GM12878 (cell line): ENCODE data around the gene CCDC102B. TPM values are rescaled to one million over a fixed set of nuclear protein-coding genes. Genes with fewer than 3 reads are reported as not detected.

ENCODE experiments used
- ATAC-seq: fragments of 200-7000 bp; cut with Tn5 transposase; 3 replicates; pipeline ENCODE4 v1.9.1; 2020; ENCODE audit warnings: mild to moderate bottlenecking, moderate library complexity
- BruUV-seq: library from RNA; stranded (reverse); fragments of 400-500 nt; replicated peaks from 2 replicates; lab custom pipeline; 2021; lab: Mats Ljungman, UMichigan
- CTCF ChIA-PET: fragments of 300-600 bp; sonication (Branson Sonifier 250); formaldehyde crosslinking; extraction: SDS; loops from one replicate; lab custom pipeline; 2021; ENCODE audit warnings: inconsistent platforms; lab: Yijun Ruan, JAX
- POLR2A ChIA-PET: fragments of 350-600 bp; formaldehyde crosslinking; extraction: SDS; loops from one replicate; lab custom pipeline; 2021; ENCODE audit warnings: inconsistent platforms; lab: Charles Lee
- RAD21 ChIA-PET: fragments of 300-600 bp; sonication (Branson Sonifier 250); formaldehyde crosslinking; loops from one replicate; lab custom pipeline; 2023; ENCODE audit warnings: antibody characterized with exemption; ENCODE audit not compliant: unreplicated experiment; lab: Charles Lee
- SMC1A ChIA-PET: fragments of 300-600 bp; sonication (Branson Sonifier 250); formaldehyde crosslinking; loops from one replicate; lab custom pipeline; 2023; ENCODE audit not compliant: unreplicated experiment, uncharacterized antibody; lab: Charles Lee
- DNase-seq: peaks from one replicate; pipeline ENCODE4 v3.0.0-alpha.2; 2011; ENCODE audit warnings: low read depth, low spot score
- FAIRE-seq: peaks from 3 replicates; lab custom pipeline; 2011; peaks lifted over from hg19 to GRCh38; lab: Jason Lieb, UNC
- H2AFZ ChIP-seq: 2 replicates; pipeline ENCODE4 v1.6.0; 2011; ENCODE audit warnings: low read depth, low read length, control low read depth; ENCODE audit not compliant: control insufficient read depth
- H3K27ac ChIP-seq: 2 replicates; pipeline ENCODE4 v1.5.1; 2011; ENCODE audit warnings: control low read depth; ENCODE audit not compliant: control insufficient read depth, insufficient read depth
- H3K27me3 ChIP-seq, 2 experiments: replicated peaks in 1 of 2; 2 replicates each; pipeline versions ENCODE4 v1.6.0 to v1.6.1; 2011; ENCODE audit warnings: low read length in 1 of 2; ENCODE audit not compliant: control insufficient read depth in 2 of 2, insufficient read depth in 2 of 2
- H3K36me3 ChIP-seq, 2 experiments: 2 replicates each; pipeline ENCODE4 v1.5.1; 2011; ENCODE audit warnings: low read length in 1 of 2; ENCODE audit not compliant: control insufficient read depth in 2 of 2, insufficient read depth in 2 of 2
- H3K4me1 ChIP-seq: 2 replicates; pipeline ENCODE4 v1.6.1; 2011; ENCODE audit warnings: mild to moderate bottlenecking, low read length, moderate library complexity, mixed read lengths; ENCODE audit not compliant: control insufficient read depth, insufficient read depth
- H3K4me2 ChIP-seq: 2 replicates; pipeline ENCODE4 v1.6.0; 2011; ENCODE audit warnings: control low read depth; ENCODE audit not compliant: control insufficient read depth, insufficient read depth
- H3K4me3 ChIP-seq: fragments of 200-600 bp; sonication (generic); 2 replicates; pipeline ENCODE4 v1.5.1; 2016
- H3K79me2 ChIP-seq: 2 replicates; pipeline ENCODE4 v1.6.0; 2011; ENCODE audit warnings: low read length; ENCODE audit not compliant: control insufficient read depth, insufficient read depth
- H3K9ac ChIP-seq: 2 replicates; pipeline ENCODE4 v1.8.0; 2011; ENCODE audit warnings: low read length, control low read depth, mixed read lengths; ENCODE audit not compliant: control insufficient read depth, insufficient read depth
- H3K9me3 ChIP-seq: replicated peaks from 3 replicates; pipeline ENCODE4 v1.5.1; 2011; ENCODE audit warnings: mild to moderate bottlenecking, low read length; ENCODE audit not compliant: control insufficient read depth, insufficient read depth
- H4K20me1 ChIP-seq: 2 replicates; pipeline ENCODE4 v1.6.0; 2011; ENCODE audit not compliant: control insufficient read depth, insufficient read depth
- ATF7 ChIP-seq: fragments of 450-650 bp; IDR thresholded peaks from 2 replicates; pipeline ENCODE4 v1.6.1; 2016; ENCODE audit warnings: low read depth, mild to moderate bottlenecking
- BCL11A ChIP-seq: IDR thresholded peaks from 2 replicates; pipeline ENCODE4 v1.6.1; 2011; ENCODE audit warnings: low read depth, low read length
- CBFB ChIP-seq: IDR thresholded peaks from 2 replicates; pipeline ENCODE4 v1.6.1; 2016; ENCODE audit warnings: antibody characterized with exemption, low read depth
- CEBPB ChIP-seq, 2 experiments: fragments of 150-350 bp in 1 of 2; IDR thresholded peaks; 2 replicates each; pipeline ENCODE4 v1.6.1; 2012 to 2014; ENCODE audit warnings: low read depth in 2 of 2, low read length in 2 of 2, borderline replicate concordance in 1 of 2, inconsistent platforms in 1 of 2
- EED ChIP-seq: sonication (generic); IDR thresholded peaks from 2 replicates; pipeline ENCODE4 v1.6.1; 2016; ENCODE audit warnings: antibody characterized with exemption, low read depth
- EP300 ChIP-seq, 2 experiments: fragments of 150-350 bp in 1 of 2; IDR thresholded peaks; 2 replicates each; pipeline ENCODE4 v1.6.1; 2011 to 2012; ENCODE audit warnings: low read depth in 2 of 2, low read length in 2 of 2, borderline replicate concordance in 1 of 2, improper control_type of control experiment in 1 of 2, inconsistent platforms in 1 of 2; ENCODE audit not compliant: control insufficient read depth in 1 of 2
- ESRRA ChIP-seq: IDR thresholded peaks from 2 replicates; pipeline ENCODE4 v1.6.1; 2012; ENCODE audit warnings: mild to moderate bottlenecking, low read length, improper control_type of control experiment
- ETV6 ChIP-seq, 2 experiments: fragments of 450-650 bp in 1 of 2; IDR thresholded peaks in 1 of 2; conservative IDR thresholded peaks in 1 of 2; 2 replicates each; pipeline ENCODE4 v1.6.1; 2014; ENCODE audit warnings: antibody characterized with exemption in 1 of 2, borderline replicate concordance in 1 of 2, low read depth in 1 of 2, mild to moderate bottlenecking in 1 of 2, moderate library complexity in 1 of 2
- EZH2 ChIP-seq: IDR thresholded peaks from 2 replicates; pipeline ENCODE4 v1.6.1; 2012; ENCODE audit warnings: low read depth, mild to moderate bottlenecking, control low read depth, inconsistent platforms, low read length, borderline replicate concordance; ENCODE audit not compliant: control insufficient read depth
- FOS ChIP-seq: IDR thresholded peaks from 3 replicates; pipeline ENCODE4 v1.6.1; 2011; ENCODE audit warnings: borderline replicate concordance; ENCODE audit not compliant: insufficient read length; ENCODE audit errors: extremely low read depth
- GABPA ChIP-seq: IDR thresholded peaks from 2 replicates; pipeline ENCODE4 v1.6.1; 2014; ENCODE audit warnings: antibody characterized with exemption, low read depth, mild to moderate bottlenecking, inconsistent platforms
- JUND ChIP-seq: IDR thresholded peaks from 2 replicates; pipeline ENCODE4 v1.6.1; 2012; ENCODE audit warnings: low read depth, mild to moderate bottlenecking, low read length, improper control_type of control experiment, moderate library complexity
- KLF5 ChIP-seq: fragments of 450-650 bp; IDR thresholded peaks from 2 replicates; pipeline ENCODE4 v1.6.1; 2014; ENCODE audit warnings: mild to moderate bottlenecking; ENCODE audit not compliant: partially characterized antibody
- LARP7 ChIP-seq: fragments of 450-650 bp; IDR thresholded peaks from 2 replicates; pipeline ENCODE4 v1.6.1; 2017; ENCODE audit warnings: mild to moderate bottlenecking
- MYB ChIP-seq: fragments of 150-350 bp; IDR thresholded peaks from 2 replicates; pipeline ENCODE4 v1.6.1; 2014; ENCODE audit warnings: mild to moderate bottlenecking, low read depth, low read length, borderline replicate concordance
- NFYB ChIP-seq: IDR thresholded peaks from 2 replicates; pipeline ENCODE4 v1.6.1; 2011; ENCODE audit warnings: low read depth, mild to moderate bottlenecking, low read length, improper control_type of control experiment, moderate library complexity; ENCODE audit not compliant: insufficient read depth
- POLR2A ChIP-seq: IDR thresholded peaks from 2 replicates; pipeline ENCODE4 v1.6.1; 2011; ENCODE audit warnings: low read depth, mild to moderate bottlenecking, low read length
- RFX5 ChIP-seq: IDR thresholded peaks from 2 replicates; pipeline ENCODE4 v1.6.1; 2011; ENCODE audit warnings: low read depth, low read length, improper control_type of control experiment
- TARDBP ChIP-seq: IDR thresholded peaks from 2 replicates; pipeline ENCODE4 v1.6.1; 2016; ENCODE audit warnings: borderline replicate concordance
- ZNF217 ChIP-seq: fragments of 450-650 bp; IDR thresholded peaks from 2 replicates; pipeline ENCODE4 v1.6.1; 2017; ENCODE audit warnings: antibody characterized with exemption, mild to moderate bottlenecking
- ZNF384 ChIP-seq: IDR thresholded peaks from 2 replicates; pipeline ENCODE4 v1.6.1; 2012; ENCODE audit warnings: low read depth, mild to moderate bottlenecking, low read length, improper control_type of control experiment, borderline replicate concordance
- ZZZ3 ChIP-seq: IDR thresholded peaks from 2 replicates; pipeline ENCODE4 v1.6.1; 2011; ENCODE audit warnings: low read depth; ENCODE audit not compliant: control insufficient read depth, insufficient read length
- WGBS: methylation state at CpG from one replicate; pipeline ENCODE4 v1.1.6; 2016; ENCODE audit warnings: low lambda C conversion rate; ENCODE audit not compliant: insufficient replicate concordance, insufficient coverage; ENCODE audit errors: missing lambda C conversion rate; 5-methylcytosine and 5-hydroxymethylcytosine counted together
- in situ Hi-C: fragments of 300-500 bp; cut with MboI; formaldehyde crosslinking; loops from 9 replicates; pipeline ENCODE4 v1.14.3; 2018; ENCODE audit warnings: mixed read lengths
- intact Hi-C: fragments of 100-400 bp; cut with micrococcal nuclease; formaldehyde crosslinking; loops from one replicate; pipeline ENCODE4 v1.14.2; 2022; ENCODE audit not compliant: unreplicated experiment
- polyA plus RNA-seq, 11 experiments: library from polyadenylated mRNA; depleted of rRNA in 4 of 11; unstranded in 6 of 11; stranded (reverse) in 5 of 11; fragments of >200 nt; fragmentation: Nextera tagmentation in 4 of 11; fragmentation: Illumina TruSeq in 1 of 11; extraction: Ambion mirVana in 4 of 11; extraction: Trizol in 1 of 11; gene quantifications; 1 replicate in 1 of 11; 2 replicates in 10 of 11; pipeline versions ENCODE4 v1.2.1 to v1.2.3, GENCODE V29; 2011 to 2016; ENCODE audit warnings: inconsistent platforms in 2 of 11, missing spikeins in 2 of 11, low read depth in 1 of 11
- total RNA-seq, 4 experiments: library from RNA; depleted of rRNA in 3 of 4; stranded (reverse); fragments of >200 nt in 3 of 4; fragmentation: Illumina TruSeq in 1 of 4; extraction: Trizol in 1 of 4; gene quantifications; 2 replicates each; pipeline versions ENCODE4 v1.2.1 to v1.2.3, GENCODE V29; 2013 to 2021

Gene CCDC102B
- total and polyA plus RNA-seq, 10 of the 15 experiments (the other 5 are each of a cell fraction or from before 2014, with no cell fraction given): 2.7 to 4.7 (median 3.3) TPM

- no peaks in the 10 kb centered on the region for H3K27me3 ChIP-seq
- intact Hi-C loops: no loop called here
- H3K79me2 ChIP-seq: no peaks in the 10 kb centered on the region
- no peak overlapping the region for H3K27ac ChIP-seq
- in situ Hi-C loops: no loop called here
- H3K9ac ChIP-seq: no peak overlapping the region
- no peak for FAIRE-seq
- SMC1A ChIA-PET: no interaction called here
- CTCF ChIA-PET: no interaction called here
- ATAC-seq: no peak
- no peaks in the 10 kb centered on the region for H4K20me1 ChIP-seq
- H3K4me2 ChIP-seq: no peak overlapping the region
- POLR2A ChIA-PET: no interaction called here
- no peak for TF ChIP-seq CBFB
- TF ChIP-seq NFYB: no peak
- TF ChIP-seq ZNF384: no peak
- TF ChIP-seq EED: no peak
- TF ChIP-seq JUND: no peak
- no peak for TF ChIP-seq FOS
- no peak for TF ChIP-seq ATF7
- no peak for DNase-seq
- RAD21 ChIA-PET: no interaction called here
- no peaks in the 10 kb centered on the region for H3K4me1 ChIP-seq
- BruUV-seq: no TSS peak
- no peaks in the 10 kb centered on the region for H3K36me3 ChIP-seq
- H3K9me3 ChIP-seq: no peaks in the 10 kb centered on the region
- no peak overlapping the region for H2AFZ ChIP-seq
- WGBS: 53% methylated on average over 3 of the region's 3 CpGs
- no peak overlapping the region for H3K4me3 ChIP-seq
These were observed 164.7 kb downstream of the CCDC102B start for GRCh38 chr18:68962623-68963022.

- in situ Hi-C loops: no loop called here
- POLR2A ChIA-PET: no interaction called here
- TF ChIP-seq EP300 (IDR thresholded peaks at IDR 0.05; ENCODE audit: borderline replicate concordance in 1 of 2, control insufficient read depth in 1 of 2, low read depth in 2 of 2, low read length in 2 of 2): no peak
- no peak for TF ChIP-seq MYB
- no peak for TF ChIP-seq ETV6 (conservative IDR thresholded peaks at IDR 0.05 in 1 of 2, IDR thresholded peaks at IDR 0.05 in 1 of 2; ENCODE audit: borderline replicate concordance in 1 of 2, low read depth in 1 of 2)
- no peak for TF ChIP-seq TARDBP
- TF ChIP-seq GABPA: no peak
- TF ChIP-seq LARP7: no peak
- no peak for TF ChIP-seq POLR2A
- no peak for TF ChIP-seq RFX5
- TF ChIP-seq BCL11A: no peak
- no peak for TF ChIP-seq ESRRA
- TF ChIP-seq CEBPB (IDR thresholded peaks at IDR 0.05; ENCODE audit: borderline replicate concordance in 1 of 2, low read depth in 2 of 2, low read length in 2 of 2): no peak
- TF ChIP-seq KLF5: no peak
- no peak for TF ChIP-seq EZH2
- no peak for TF ChIP-seq ZNF217
- TF ChIP-seq ZZZ3: no peak
These were observed 167.9 kb downstream of the CCDC102B start for GRCh38 chr18:68965817-68966216.

More at GRCh38 chr18:68965817-68966216, 167.9 kb downstream of the CCDC102B start:
- ChIA-PET RAD21 (no interaction called here), SMC1A (interaction anchor here (0.7 kb wide), 1 partner anchor 1796 kb away, joined by 3 read pairs; no protein-coding TSS in a partner anchor), CTCF (no interaction called here)
- Histone ChIP-seq H3K9me3 (no peaks in the 10 kb centered on the region), H2AFZ (no peak overlapping the region), H3K4me3 (no peak overlapping the region), H3K4me1 (no peaks in the 10 kb centered on the region), H4K20me1 (no peaks in the 10 kb centered on the region), H3K4me2 (no peak overlapping the region), H3K27me3 (no peaks in the 10 kb centered on the region), H3K36me3 (no peaks in the 10 kb centered on the region), H3K9ac (no peak overlapping the region), H3K27ac (no peak overlapping the region), H3K79me2 (no peaks in the 10 kb centered on the region)
- ATAC-seq: no peak
- intact Hi-C loops: no loop called here
- BruUV-seq: no TSS peak
- no peak for FAIRE-seq
- DNase-seq: no peak
- 0% methylated on average over 3 of the region's 3 CpGs for WGBS
